Astrocyte of the spinal cord (primary cell): ENCODE measurements around the gene CACNB4.
"Not testable (repeated sequence)": the region's sequence is repeated elsewhere in the genome, so short reads cannot be mapped to it uniquely, and the experiment has no call there.

Source experiments
- DNase-seq: peaks from one replicate; pipeline ENCODE4 v3.0.0; 2011; ENCODE audit warnings: low read depth, low spot score
- H3K4me3 ChIP-seq: 2 replicates; pipeline ENCODE4 v1.5.1; 2011; ENCODE audit warnings: low read depth, mild to moderate bottlenecking, low read length, moderate library complexity
- CTCF ChIP-seq: IDR thresholded peaks from 2 replicates; pipeline ENCODE4 v1.5.1; 2012; ENCODE audit warnings: low read depth, mild to moderate bottlenecking, low read length, inconsistent platforms
- in situ Hi-C: cut with HindIII; loops from 2 replicates; pipeline ENCODE4 v1.10.0; 2017; ENCODE audit warnings: low sequenced_read_pairs

Gene CACNB4

GRCh38 chr2:151799886-151800292 is 299.0 kb downstream of the CACNB4 start:
- in situ Hi-C loops, result no loop called here
- no peak for TF ChIP-seq CTCF
- DNase-seq, result no peak
- no peak overlapping the region for H3K4me3 ChIP-seq

- H3K4me3 ChIP-seq, result no peak overlapping the region
- DNase-seq, result no peak
- in situ Hi-C loops, result no loop called here
- TF ChIP-seq CTCF, result no peak
Measured at GRCh38 chr2:151796774-151797173, 302.1 kb downstream of the CACNB4 start.

DNA sequence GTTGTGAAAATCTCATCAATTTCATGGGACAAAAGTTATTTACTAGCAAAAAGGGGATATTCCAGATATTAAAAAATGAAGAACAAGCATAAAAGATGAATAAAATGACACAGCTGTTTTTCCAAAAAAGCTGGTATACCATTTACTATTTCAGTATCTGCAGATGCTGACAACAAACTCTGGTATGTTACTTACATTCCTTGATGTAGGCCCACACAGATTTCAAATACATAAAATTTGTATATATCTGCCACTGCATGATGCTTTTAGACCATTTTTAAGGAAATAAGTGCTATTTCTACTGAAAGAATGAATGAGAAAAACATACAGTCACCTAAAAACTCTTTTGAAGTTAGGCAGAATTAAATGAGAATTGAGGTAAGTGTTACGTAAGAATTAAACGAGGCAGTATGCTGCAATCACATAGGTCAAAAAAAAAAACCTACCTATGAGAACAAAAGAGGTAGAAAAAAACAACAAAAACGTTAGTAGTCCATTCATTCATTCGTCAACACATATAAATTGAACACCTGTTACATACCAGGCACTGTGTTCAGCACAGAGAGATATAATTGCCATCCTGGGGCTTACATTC is 303.1 kb downstream of the CACNB4 start:
- in situ Hi-C loops, result no loop called here
- no peak for DNase-seq
- H3K4me3 ChIP-seq, result no peak overlapping the region
- no peak for TF ChIP-seq CTCF

DNA sequence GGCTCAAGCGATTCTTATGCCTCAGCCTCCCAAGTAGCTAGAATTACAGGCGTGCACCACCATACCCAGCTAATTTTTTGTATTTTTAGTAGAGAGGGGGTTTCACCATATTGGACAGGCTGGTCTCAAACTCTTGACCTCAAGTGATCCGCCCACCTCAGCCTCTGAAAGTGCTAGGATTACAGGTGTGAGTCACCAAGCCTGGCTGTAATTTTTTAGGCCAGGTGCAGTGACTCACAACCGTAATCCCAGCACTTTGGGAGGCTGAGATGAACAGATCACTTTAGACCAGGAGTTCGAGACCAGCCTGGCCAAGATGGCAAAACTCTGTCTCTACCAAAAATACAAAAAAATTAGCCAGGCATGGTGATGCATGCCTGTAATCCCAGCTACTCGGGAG is 304.4 kb downstream of the CACNB4 start:
- H3K4me3 ChIP-seq, in situ Hi-C loops, DNase-seq: not testable (repeated sequence)

DNA sequence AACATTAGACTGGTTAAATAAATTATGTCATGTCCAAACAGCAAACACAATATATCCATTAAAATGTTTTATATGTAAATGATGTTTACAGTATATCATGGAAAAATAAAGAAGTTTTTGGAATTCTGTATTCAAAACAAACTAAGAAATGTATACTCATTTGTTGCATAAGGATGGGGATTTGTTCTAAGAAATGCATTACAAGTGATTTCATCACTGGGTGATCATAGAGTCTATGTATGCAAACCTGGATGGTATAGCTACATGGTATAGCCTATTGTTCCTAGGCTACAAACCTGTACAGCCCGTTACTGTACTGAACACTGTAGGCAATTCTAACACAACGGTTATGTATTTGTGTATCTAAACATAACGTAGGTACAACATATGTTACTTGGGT is 305.7 kb downstream of the CACNB4 start:
- in situ Hi-C loops, result no loop called here
- no peak overlapping the region for H3K4me3 ChIP-seq
- no peak for DNase-seq
- no peak for TF ChIP-seq CTCF

DNA sequence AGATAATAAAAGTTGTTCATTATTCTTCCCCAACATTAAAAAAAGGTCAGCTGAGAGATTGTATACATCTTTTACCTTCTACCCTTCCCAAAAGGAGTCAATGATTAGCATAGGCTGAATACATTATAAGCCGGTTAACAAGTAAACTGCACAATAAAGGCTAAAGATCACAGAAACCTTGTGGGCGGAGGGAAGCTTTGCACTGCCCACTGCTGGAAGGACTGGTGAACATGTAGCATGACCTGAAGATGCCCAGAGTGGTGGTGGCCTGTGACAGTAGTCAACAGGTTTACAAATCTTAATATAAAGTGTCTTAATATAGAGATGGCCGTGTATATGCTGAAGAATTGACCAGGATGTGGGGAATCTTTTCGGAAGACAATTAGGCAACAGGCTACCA is 306.3 kb downstream of the CACNB4 start:
- in situ Hi-C loops, result no loop called here
- DNase-seq, result no peak
- H3K4me3 ChIP-seq, result no peak overlapping the region
- no peak for TF ChIP-seq CTCF

GRCh38 chr2:151791545-151791944 is 307.3 kb downstream of the CACNB4 start:
- no peak for TF ChIP-seq CTCF
- DNase-seq, result no peak
- no peak overlapping the region for H3K4me3 ChIP-seq
- in situ Hi-C loops, result no loop called here
